ENCODE results near the gene VPS36. TPM values are rescaled to one million over a fixed set of nuclear protein-coding genes. Genes with fewer than 3 reads are reported as not detected.

The VPS36 gene
- total and polyA plus RNA-seq, 10 of the 15 experiments (the other 5 are each of a cell fraction or from before 2014, with no cell fraction given) = 10.3 to 29.0 (median 23.9) TPM

DNA sequence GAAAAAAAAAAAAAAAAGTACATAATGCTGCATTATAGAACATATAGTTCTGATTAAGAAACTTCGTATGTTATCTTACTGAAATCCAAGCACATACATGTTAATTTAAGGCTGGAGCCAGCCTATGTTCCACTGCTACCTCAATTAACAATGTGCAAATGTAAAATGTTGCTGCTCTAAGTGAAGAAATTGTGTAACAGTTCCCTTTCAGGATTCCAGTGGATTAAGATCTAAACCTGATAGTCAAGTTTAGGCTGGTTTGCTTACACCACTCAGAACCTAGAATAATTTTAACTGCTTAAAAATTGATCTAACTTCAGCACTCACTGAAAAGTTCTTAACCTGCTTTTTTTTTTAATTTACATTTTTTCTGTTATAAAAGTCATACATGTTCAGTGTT is 4.2 kb downstream of the VPS36 start (continued):
- TF ChIP-seq, protein P1, sequence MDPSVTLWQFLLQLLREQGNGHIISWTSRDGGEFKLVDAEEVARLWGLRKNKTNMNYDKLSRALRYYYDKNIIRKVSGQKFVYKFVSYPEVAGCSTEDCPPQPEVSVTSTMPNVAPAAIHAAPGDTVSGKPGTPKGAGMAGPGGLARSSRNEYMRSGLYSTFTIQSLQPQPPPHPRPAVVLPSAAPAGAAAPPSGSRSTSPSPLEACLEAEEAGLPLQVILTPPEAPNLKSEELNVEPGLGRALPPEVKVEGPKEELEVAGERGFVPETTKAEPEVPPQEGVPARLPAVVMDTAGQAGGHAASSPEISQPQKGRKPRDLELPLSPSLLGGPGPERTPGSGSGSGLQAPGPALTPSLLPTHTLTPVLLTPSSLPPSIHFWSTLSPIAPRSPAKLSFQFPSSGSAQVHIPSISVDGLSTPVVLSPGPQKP (IDR thresholded peaks at IDR 0.05; ENCODE audit: low read depth, low read length) = no peak
- TF ChIP-seq NR2C1 (IDR thresholded peaks at IDR 0.05) (no peak), RELA (IDR thresholded peaks at IDR 0.05; ENCODE audit: borderline replicate concordance, partially characterized antibody) (no peak), LARP7 (IDR thresholded peaks at IDR 0.05) (no peak), EGR1 (IDR thresholded peaks at IDR 0.05; ENCODE audit: borderline replicate concordance in 1 of 2, low read depth in 2 of 2, low read length in 2 of 2) (no peak), E4F1 (IDR thresholded peaks at IDR 0.05; ENCODE audit: borderline replicate concordance, partially characterized antibody) (no peak)

DNA sequence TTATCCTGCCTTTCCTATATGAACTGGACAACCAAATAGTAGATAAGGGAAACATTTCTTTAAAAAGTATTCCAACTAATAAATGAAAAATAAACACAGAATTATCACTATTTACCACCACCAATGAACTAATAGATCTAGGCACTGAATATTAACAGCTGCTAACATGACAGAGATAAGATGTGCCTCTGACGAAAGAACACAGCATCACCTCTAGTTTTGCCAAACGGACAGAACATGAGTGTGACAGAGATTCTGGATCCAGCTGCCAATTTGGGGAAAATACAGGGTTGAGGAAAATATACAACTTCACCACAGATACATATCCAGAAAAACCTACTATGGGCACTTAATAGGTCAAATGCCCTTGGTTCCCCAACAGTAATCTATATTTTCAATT is 18.0 kb downstream of the VPS36 start:
- Histone ChIP-seq H3K9ac (ENCODE audit: control insufficient read depth, insufficient read depth, low read length) (no peak overlapping the region), H2AFZ (ENCODE audit: control insufficient read depth, low read depth, low read length) (no peak overlapping the region), H4K20me1 (ENCODE audit: control insufficient read depth, insufficient read depth) (no peaks in the 10 kb centered on the region), H3K9me3 (replicated peaks; ENCODE audit: control insufficient read depth, insufficient read depth, low read length) (no peaks in the 10 kb centered on the region), H3K36me3 (ENCODE audit: control insufficient read depth in 2 of 2, insufficient read depth in 2 of 2, low read length in 1 of 2) (peaks cover 0 to 14% of the 10 kb centered on the region in 2 experiments; a peak in 3 of 4 replicates), H3K4me3 (no peak overlapping the region), H3K79me2 (ENCODE audit: control insufficient read depth, insufficient read depth, low read length) (no peaks in the 10 kb centered on the region), H3K27me3 (replicated peaks in 1 of 2; ENCODE audit: control insufficient read depth in 2 of 2, insufficient read depth in 2 of 2, low read length in 1 of 2) (no peaks in the 10 kb centered on the region), H3K27ac (ENCODE audit: control insufficient read depth, insufficient read depth) (no peak overlapping the region), H3K4me1 (ENCODE audit: control insufficient read depth, insufficient read depth, low read length) (no peaks in the 10 kb centered on the region), H3K4me2 (ENCODE audit: control insufficient read depth, insufficient read depth) (no peak overlapping the region)
- ChIA-PET RAD21 (ENCODE audit: unreplicated experiment) (no interaction called here), CTCF (interaction anchor here (1.4 kb wide), 1 partner anchor 18 kb away, joined by 5 read pairs; the partner anchor contains the start of gene VPS36), POLR2A (no interaction called here), SMC1A (ENCODE audit: uncharacterized antibody, unreplicated experiment) (interaction anchor here (1.4 to 1.6 kb wide), 2 partner anchors 9 to 11 kb away, joined by 3 to 5 read pairs; no protein-coding TSS in a partner anchor)
- intact Hi-C loops (cut with micrococcal nuclease; ENCODE audit: unreplicated experiment) (no loop called here), in situ Hi-C loops (cut with MboI) (no loop called here)
- ATAC-seq = no peak
- BruUV-seq (replicated peaks) = no TSS peak
- DNase-seq (ENCODE audit: low read depth, low spot score) = no peak
- 100% methylated on average over 2 of the region's 2 CpGs for WGBS (ENCODE audit: insufficient coverage, insufficient replicate concordance, low lambda C conversion rate, missing lambda C conversion rate)
- TF ChIP-seq NBN (IDR thresholded peaks at IDR 0.05) (no peak), DPF2 (IDR thresholded peaks at IDR 0.05) (no peak), SMAD5 (IDR thresholded peaks at IDR 0.05; ENCODE audit: low read depth) (no peak), TCF3 (IDR thresholded peaks at IDR 0.05; ENCODE audit: borderline replicate concordance, insufficient read depth, low read depth, low read length) (no peak), BACH1 (IDR thresholded peaks at IDR 0.05; ENCODE audit: borderline replicate concordance) (no peak), ETV6 (conservative IDR thresholded peaks at IDR 0.05 in 1 of 2, IDR thresholded peaks at IDR 0.05 in 1 of 2; ENCODE audit: borderline replicate concordance in 1 of 2, low read depth in 1 of 2) (no peak), TCF12 (IDR thresholded peaks at IDR 0.05; ENCODE audit: low read depth, low read length) (no peak)
- FAIRE-seq = no peak

All from GM12878 (cell line).